Activated gamma-delta T cell (primary cell): Measurements from ENCODE around the gene OTULIN.

ENCODE experiments used
- DNase-seq: peaks from one replicate; lab custom pipeline; 2025; lab: John Stamatoyannopoulos, UW

Gene OTULIN

GRCh38 chr5:14720236-14720923 lies 55.9 kb downstream of the OTULIN start:
- no peak for DNase-seq

- no peak for DNase-seq
Observed at GRCh38 chr5:14721990-14722656, 57.6 kb downstream of the OTULIN start.

- no peak for DNase-seq
Observed at GRCh38 chr5:14722923-14723322, 58.4 kb downstream of the OTULIN start.

- no peak for DNase-seq
Observed at GRCh38 chr5:14723701-14724132, 59.2 kb downstream of the OTULIN start.

- no peak for DNase-seq
Observed at GRCh38 chr5:14724633-14725032, 60.1 kb downstream of the OTULIN start.

- no peak for DNase-seq
Observed at GRCh38 chr5:14726066-14726838, 61.7 kb downstream of the OTULIN start.

- no peak for DNase-seq
Observed at GRCh38 chr5:14727428-14727865, 62.9 kb downstream of the OTULIN start.

GRCh38 chr5:14727928-14728458 lies 63.5 kb downstream of the OTULIN start:
- DNase-seq: no peak

- DNase-seq: no peak
Observed at GRCh38 chr5:14728459-14728938, 64.0 kb downstream of the OTULIN start.

- no peak for DNase-seq
Observed at GRCh38 chr5:14729448-14730385, 65.2 kb downstream of the OTULIN start.

- DNase-seq: no peak
Observed at GRCh38 chr5:14730466-14730865, 65.9 kb downstream of the OTULIN start.

GRCh38 chr5:14730881-14731280 lies 66.4 kb downstream of the OTULIN start:
- DNase-seq: no peak

- DNase-seq: no peak
Observed at GRCh38 chr5:14732991-14733390, 68.5 kb downstream of the OTULIN start.

GRCh38 chr5:14733661-14734060 lies 69.1 kb downstream of the OTULIN start:
- DNase-seq: no peak

GRCh38 chr5:14734396-14734795 lies 69.9 kb downstream of the OTULIN start:
- DNase-seq: no peak

- no peak for DNase-seq
Observed at GRCh38 chr5:14735944-14736343, 71.4 kb downstream of the OTULIN start.

- no peak for DNase-seq
Observed at GRCh38 chr5:14737291-14737690, 72.8 kb downstream of the OTULIN start.

GRCh38 chr5:14738050-14738449 lies 73.5 kb downstream of the OTULIN start:
- no peak for DNase-seq

GRCh38 chr5:14739538-14739937 lies 75.0 kb downstream of the OTULIN start:
- no peak for DNase-seq

- DNase-seq: no peak
Observed at GRCh38 chr5:14739981-14740380, 75.5 kb downstream of the OTULIN start.

- no peak for DNase-seq
Observed at GRCh38 chr5:14741131-14741530, 76.6 kb downstream of the OTULIN start.
